DMS153 (cell line): ENCODE measurements around the gene GKN2.
A peak's percentile ranks its signal among the peaks of the same experiment; 100 is the strongest.
"Not testable (repeated sequence)": the region's sequence is repeated elsewhere in the genome, so short reads cannot be mapped to it uniquely, and the experiment has no call there.

Experiments used
- DNase-seq: peaks from one replicate; lab custom pipeline; 2025; lab: John Stamatoyannopoulos, UW

Gene GKN2

GRCh38 chr2:68959001-68959400, 6.3 kb upstream of the GKN2 start:
- no peak for DNase-seq

DNA sequence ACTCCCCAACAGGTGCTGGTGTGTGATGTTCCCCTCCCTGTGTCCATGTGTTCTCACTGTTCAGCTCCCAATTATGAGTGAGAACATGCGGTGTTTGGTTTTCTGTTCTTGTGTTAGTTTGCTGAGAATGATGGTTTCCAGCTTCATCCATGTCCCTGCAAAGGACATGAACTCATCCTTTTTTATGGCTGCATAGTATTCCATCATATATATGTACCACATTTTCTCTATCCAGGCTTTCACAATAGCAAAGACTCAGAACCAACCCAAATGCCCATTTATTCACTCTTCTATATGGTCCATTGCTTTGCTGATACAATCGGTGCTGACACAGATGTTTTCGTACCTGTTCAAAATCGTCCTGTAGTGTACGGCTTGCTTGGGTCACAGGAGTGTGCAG, 2.7 kb upstream of the GKN2 start:
- DNase-seq, result not testable (repeated sequence)

DNA sequence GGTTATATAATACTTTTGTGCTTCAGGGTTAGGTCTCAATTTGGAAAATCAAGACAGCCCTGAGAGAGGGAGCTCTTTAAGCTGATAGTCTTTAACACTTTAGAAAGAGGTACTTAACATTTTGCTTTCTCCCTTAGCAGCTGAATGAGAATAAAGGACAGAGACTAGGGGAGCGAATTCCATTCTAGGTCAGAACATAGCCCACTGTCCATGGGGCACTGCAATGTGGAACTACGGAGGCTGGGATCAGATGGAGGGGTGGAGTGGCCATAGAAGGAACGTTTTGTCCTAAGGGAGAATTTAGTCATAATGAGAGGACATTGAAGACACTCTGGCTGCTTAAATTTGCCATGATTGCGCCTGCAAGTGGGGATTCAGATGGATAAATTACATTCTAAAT, 794 bp downstream of the GKN2 start:
- no peak for DNase-seq

DNA sequence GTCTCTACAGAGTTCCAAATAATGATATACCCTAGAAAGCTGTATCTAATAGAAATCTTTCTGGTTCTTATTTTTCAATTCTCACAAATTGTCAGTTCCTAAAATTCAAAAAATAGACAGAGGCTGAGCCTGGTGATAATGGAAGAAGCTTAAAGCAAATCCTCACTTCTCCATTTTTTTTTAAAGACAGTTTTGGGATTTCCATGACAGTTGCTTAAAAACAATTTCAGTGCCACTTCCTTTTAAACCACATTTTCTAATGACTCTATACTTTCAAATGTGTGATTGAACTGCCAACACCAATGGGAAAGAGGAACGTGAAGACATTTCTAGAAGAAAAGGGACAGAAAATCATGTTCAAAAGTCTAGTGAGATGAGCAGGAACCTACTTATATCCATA, 4.0 kb downstream of the GKN2 start:
- no peak for DNase-seq

GRCh38 chr2:68946117-68946516, 6.6 kb downstream of the GKN2 start:
- peak; percentile 94 for DNase-seq

- DNase-seq, result peak; percentile 41
Observed at GRCh38 chr2:68943581-68944568, 8.8 kb downstream of the GKN2 start.

DNA sequence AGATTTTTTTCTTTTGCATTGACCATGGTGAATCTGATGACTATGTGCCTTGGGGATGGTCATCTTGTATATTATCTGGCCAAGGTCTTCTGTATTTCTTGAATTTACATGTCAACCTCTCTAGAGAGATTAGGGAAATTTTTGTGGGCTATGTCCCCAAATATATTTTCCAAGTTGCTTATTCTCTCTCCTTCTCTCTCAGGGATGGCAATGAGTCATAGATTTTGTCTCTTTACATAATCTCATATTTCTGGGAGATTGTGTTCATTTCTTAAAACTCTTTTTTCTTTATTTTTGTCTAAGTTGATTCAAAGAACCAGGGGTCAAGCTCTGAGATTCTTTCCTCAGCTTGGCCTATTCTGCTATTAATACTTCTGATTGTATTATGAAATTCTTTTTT, 9.9 kb downstream of the GKN2 start:
- no peak for DNase-seq

- DNase-seq, result no peak
Observed at GRCh38 chr2:68940369-68940768, 12.3 kb downstream of the GKN2 start.

DNA sequence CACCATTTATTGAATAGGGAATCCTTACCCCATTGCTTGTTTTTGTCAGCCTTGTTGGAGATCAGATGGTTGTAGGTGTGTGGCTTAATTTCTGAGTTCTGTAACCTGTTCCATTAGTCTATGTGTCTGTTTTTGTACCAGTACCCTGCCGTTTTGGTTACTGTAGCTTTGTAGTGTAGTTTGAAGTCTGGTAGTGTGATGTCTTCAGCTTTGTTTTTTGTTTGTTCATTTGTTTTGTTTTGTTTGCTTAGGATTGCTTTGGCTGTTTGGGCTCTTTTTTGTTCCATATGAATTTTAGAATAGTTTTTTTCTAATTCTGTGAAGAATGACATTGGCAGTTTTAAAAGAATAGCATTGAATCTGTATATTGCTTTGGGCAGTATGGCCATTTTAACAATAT, 12.7 kb downstream of the GKN2 start:
- DNase-seq, result no peak

- no peak for DNase-seq
Observed at GRCh38 chr2:68938938-68939337, 13.8 kb downstream of the GKN2 start.

- no peak for DNase-seq
Observed at GRCh38 chr2:68937346-68938055, 15.2 kb downstream of the GKN2 start.

- no peak for DNase-seq
Observed at GRCh38 chr2:68936889-68937288, 15.8 kb downstream of the GKN2 start.

DNA sequence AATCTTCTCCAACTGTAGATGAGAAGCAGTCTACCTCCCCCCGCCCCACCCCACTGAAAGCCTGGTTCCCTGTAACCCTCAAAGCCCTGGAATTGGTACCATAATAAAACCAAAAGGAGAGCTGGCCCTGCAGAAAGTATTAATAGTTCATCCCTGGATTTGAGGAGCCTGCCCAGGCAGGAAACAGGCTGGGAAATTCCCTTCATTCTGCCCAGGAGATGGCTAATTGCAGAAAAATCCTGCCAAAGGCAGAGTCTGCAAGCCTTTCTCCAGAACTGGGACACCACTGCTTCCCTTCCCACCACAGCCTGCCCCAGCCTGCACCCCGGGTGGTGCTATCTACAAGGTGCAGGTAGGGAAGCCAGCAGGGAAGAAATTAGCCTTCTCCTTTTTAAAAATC, 16.3 kb downstream of the GKN2 start:
- no peak for DNase-seq

- no peak for DNase-seq
Observed at GRCh38 chr2:68935471-68935870, 17.2 kb downstream of the GKN2 start.

- DNase-seq, result no peak
Observed at GRCh38 chr2:68934021-68934420, 18.7 kb downstream of the GKN2 start.

GRCh38 chr2:68932402-68932801, 20.3 kb downstream of the GKN2 start:
- no peak for DNase-seq

DNA sequence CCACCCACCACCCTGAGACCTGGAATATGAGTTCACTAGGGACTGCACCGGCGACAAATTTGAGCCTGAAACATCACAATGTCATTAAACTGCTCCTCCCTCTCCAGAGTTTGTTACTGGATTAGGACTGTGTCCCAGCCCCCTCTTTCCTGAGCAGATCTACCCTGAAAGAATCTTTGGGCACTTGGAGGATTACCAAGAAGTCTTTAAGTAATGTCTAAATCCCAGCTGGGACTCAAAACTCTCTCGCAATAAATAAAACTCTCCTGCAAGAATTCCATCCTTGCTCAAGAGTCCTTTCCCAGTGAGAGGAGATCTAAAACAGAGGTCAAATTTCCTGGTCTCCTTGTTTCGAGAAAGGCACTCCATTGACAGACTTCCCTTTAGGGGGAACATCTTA, 20.9 kb downstream of the GKN2 start:
- DNase-seq, result no peak

DNA sequence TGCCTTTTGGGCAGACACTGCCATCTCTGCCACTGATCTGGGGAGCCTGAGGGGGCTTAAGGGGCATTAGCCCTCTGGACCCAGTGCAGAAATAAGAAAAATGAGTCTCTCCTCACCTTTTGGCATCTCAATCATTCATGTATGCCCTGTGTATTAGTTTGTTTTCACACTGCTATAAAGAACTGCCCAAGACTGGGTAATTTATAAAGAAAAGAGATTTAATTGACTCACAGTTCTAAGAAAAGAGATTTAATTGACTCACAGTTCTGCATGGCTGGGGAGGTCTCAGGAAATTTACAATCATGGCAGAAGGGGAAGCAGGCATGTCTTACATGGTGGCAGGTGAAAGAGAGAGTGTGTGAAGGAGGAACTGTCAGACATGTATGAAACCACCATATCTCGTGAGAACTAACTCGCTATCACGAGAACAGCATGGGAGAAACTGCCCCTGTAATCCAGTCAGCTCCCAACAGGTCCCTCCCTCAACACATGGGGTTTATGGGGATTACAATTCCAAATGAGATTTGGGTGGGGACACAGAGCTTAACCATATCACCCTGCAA, 21.5 kb downstream of the GKN2 start:
- DNase-seq, result no peak

DNA sequence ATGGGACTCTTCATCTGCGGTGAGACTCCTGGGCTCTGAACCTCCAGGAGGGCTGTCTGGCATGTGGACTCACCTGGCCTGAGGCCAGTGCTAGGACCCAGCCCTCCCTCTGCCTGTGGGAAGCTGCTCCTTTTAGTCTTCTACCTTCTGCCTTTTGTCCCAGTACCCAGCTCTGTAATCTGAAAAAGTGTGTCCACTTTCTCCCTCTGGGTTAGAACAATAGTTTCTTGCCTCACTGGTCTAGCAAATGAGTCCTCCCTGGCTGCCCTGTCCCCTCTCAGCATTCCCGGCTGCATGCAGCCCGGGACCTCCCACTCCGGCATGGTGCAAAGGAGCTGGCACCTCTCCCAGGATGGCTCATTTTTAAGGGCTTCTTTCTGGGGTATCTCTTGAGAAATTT, 25.9 kb downstream of the GKN2 start:
- no peak for DNase-seq

- peak; percentile 32 for DNase-seq
Observed at GRCh38 chr2:68925295-68925896, 27.3 kb downstream of the GKN2 start.

DNA sequence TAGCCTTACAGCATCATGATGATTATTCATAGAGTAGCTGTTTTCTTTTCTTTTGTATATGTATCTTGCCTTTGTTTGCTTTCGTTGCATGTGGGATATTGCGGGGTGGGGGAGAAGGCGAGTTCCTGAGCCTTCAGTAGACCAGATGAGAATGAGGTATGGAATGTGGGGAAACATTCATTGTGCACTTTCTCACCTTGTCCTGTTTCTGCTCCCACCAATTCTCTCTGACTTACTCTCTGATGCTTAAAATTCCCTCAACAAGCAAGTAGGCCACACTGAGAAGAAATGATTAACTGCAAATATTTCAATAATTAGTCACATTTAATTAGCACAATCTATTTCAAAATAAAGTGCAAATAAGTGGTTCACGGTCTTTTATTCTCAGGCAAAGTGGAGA, 31.0 kb downstream of the GKN2 start:
- no peak for DNase-seq

- no peak for DNase-seq
Observed at GRCh38 chr2:68920481-68921170, 32.1 kb downstream of the GKN2 start.
